SH-SY5Y (cell line): ENCODE data around the gene EXOC2.

Source experiments
- GATA2 ChIP-seq: IDR thresholded peaks from 2 replicates; pipeline ENCODE4 v1.6.1; 2011; ENCODE audit warnings: mild to moderate bottlenecking, low read depth, low read length
- GATA3 ChIP-seq: IDR thresholded peaks from 2 replicates; pipeline ENCODE4 v1.6.1; 2011; ENCODE audit warnings: low read depth, mild to moderate bottlenecking, low read length, moderate library complexity

Gene EXOC2

GRCh38 chr6:504446-504980, 188.4 kb downstream of the EXOC2 start:
- no peak for TF ChIP-seq GATA2
- no peak for TF ChIP-seq GATA3

GRCh38 chr6:503610-504362, 189.2 kb downstream of the EXOC2 start:
- TF ChIP-seq GATA2, result no peak

GRCh38 chr6:502761-503160, 190.2 kb downstream of the EXOC2 start:
- no peak for TF ChIP-seq GATA3
- no peak for TF ChIP-seq GATA2

GRCh38 chr6:501891-502601, 190.9 kb downstream of the EXOC2 start:
- no peak for TF ChIP-seq GATA2
- no peak for TF ChIP-seq GATA3

GRCh38 chr6:499617-500016, 193.3 kb downstream of the EXOC2 start:
- no peak for TF ChIP-seq GATA2

GRCh38 chr6:498795-499231, 194.1 kb downstream of the EXOC2 start:
- TF ChIP-seq GATA3 (no peak), GATA2 (no peak)

GRCh38 chr6:497258-497657, 195.7 kb downstream of the EXOC2 start:
- TF ChIP-seq GATA3, result no peak
- no peak for TF ChIP-seq GATA2

- TF ChIP-seq GATA3, result no peak
- no peak for TF ChIP-seq GATA2
These were observed 196.3 kb downstream of the EXOC2 start for GRCh38 chr6:496649-497048.

GRCh38 chr6:494394-494793, 198.5 kb downstream of the EXOC2 start:
- TF ChIP-seq GATA3, result no peak
- no peak for TF ChIP-seq GATA2

GRCh38 chr6:493840-494239, 199.1 kb downstream of the EXOC2 start:
- TF ChIP-seq GATA2 (no peak), GATA3 (no peak)

- no peak for TF ChIP-seq GATA2
These were observed 200.0 kb downstream of the EXOC2 start for GRCh38 chr6:492816-493414.

GRCh38 chr6:492178-492577, 200.8 kb downstream of the EXOC2 start:
- TF ChIP-seq GATA2, result no peak
- no peak for TF ChIP-seq GATA3

- TF ChIP-seq GATA3, result no peak
- TF ChIP-seq GATA2, result no peak
These were observed 201.7 kb downstream of the EXOC2 start for GRCh38 chr6:491233-491632.

GRCh38 chr6:490251-491037, 202.5 kb downstream of the EXOC2 start:
- TF ChIP-seq GATA3, result no peak
- TF ChIP-seq GATA2, result no peak

GRCh38 chr6:489762-490161, 203.2 kb downstream of the EXOC2 start:
- no peak for TF ChIP-seq GATA3
- TF ChIP-seq GATA2, result no peak
